ENCODE results near the gene TRPM7. TPM values are rescaled to one million over a fixed set of nuclear protein-coding genes. Genes with fewer than 3 reads are reported as not detected.
"Not testable (repeated sequence)": the region's sequence is repeated elsewhere in the genome, so short reads cannot be mapped to it uniquely, and the experiment has no call there.

Gene TRPM7, protein sequence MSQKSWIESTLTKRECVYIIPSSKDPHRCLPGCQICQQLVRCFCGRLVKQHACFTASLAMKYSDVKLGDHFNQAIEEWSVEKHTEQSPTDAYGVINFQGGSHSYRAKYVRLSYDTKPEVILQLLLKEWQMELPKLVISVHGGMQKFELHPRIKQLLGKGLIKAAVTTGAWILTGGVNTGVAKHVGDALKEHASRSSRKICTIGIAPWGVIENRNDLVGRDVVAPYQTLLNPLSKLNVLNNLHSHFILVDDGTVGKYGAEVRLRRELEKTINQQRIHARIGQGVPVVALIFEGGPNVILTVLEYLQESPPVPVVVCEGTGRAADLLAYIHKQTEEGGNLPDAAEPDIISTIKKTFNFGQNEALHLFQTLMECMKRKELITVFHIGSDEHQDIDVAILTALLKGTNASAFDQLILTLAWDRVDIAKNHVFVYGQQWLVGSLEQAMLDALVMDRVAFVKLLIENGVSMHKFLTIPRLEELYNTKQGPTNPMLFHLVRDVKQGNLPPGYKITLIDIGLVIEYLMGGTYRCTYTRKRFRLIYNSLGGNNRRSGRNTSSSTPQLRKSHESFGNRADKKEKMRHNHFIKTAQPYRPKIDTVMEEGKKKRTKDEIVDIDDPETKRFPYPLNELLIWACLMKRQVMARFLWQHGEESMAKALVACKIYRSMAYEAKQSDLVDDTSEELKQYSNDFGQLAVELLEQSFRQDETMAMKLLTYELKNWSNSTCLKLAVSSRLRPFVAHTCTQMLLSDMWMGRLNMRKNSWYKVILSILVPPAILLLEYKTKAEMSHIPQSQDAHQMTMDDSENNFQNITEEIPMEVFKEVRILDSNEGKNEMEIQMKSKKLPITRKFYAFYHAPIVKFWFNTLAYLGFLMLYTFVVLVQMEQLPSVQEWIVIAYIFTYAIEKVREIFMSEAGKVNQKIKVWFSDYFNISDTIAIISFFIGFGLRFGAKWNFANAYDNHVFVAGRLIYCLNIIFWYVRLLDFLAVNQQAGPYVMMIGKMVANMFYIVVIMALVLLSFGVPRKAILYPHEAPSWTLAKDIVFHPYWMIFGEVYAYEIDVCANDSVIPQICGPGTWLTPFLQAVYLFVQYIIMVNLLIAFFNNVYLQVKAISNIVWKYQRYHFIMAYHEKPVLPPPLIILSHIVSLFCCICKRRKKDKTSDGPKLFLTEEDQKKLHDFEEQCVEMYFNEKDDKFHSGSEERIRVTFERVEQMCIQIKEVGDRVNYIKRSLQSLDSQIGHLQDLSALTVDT (N-terminal part only)
- polyA plus RNA-seq (ENCODE audit: insufficient read length in 4 of 4) = 10 to 100 TPM; 33.6 to 61.6 (median 49.6) TPM

DNA sequence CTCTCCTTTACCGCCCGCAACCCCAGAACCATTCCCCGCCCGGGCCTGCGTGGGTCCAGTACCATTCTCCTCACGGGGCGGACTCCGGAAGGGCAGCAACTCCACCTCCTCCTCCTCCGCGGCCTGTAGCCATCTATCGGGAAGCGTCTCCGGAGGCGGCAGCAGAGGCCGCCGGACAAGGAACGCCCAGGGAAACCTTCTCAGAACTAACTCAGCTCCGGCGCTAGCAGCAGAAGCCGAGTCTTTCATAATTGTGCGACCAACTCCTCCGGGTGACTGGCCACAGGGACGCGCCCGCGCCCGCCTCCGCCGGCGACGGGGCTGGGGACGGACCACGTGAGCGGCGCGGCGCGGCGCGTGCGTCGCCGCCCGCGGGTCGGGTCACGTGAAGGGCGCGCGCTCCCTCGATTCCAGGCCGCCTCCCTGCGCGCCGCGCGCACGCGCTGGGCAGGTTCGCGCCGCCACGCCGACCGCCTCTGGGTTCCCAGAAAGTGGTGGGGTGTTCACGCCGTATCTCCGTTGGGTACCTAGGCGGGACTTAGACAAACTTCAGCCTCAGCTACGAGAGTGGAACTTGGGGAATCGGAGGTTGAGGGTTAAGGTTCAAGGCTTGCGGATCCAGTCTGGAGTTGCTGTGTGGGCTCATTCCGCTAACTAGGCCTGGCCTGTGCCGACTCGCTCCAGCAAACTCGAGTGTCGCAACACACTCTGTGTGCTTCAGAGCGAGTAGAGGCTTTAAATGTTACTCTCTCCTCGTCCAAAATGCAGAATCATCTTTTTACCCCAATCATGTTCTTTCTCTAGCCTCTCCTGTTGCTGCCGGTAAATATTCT is at the start of gene TRPM7:
Gene TRPM7, minus strand, starts transcription at position 329 of the 833 bp plus-strand sequence. Its CDS starts 264 bp downstream, at position 65.
- peak; percentile 85 to 94 (median 87) for DNase-seq (ENCODE audit: low read depth in 4 of 4, low spot score in 2 of 4)

- no peak for DNase-seq (ENCODE audit: low read depth in 4 of 4, low spot score in 2 of 4)
Observed at GRCh38 chr15:50735156-50735555, 48.6 kb upstream of the TRPM7 start.

GRCh38 chr15:50726315-50726714 is 39.7 kb upstream of the TRPM7 start:
- DNase-seq (ENCODE audit: low read depth in 4 of 4, low spot score in 2 of 4) = no peak

DNA sequence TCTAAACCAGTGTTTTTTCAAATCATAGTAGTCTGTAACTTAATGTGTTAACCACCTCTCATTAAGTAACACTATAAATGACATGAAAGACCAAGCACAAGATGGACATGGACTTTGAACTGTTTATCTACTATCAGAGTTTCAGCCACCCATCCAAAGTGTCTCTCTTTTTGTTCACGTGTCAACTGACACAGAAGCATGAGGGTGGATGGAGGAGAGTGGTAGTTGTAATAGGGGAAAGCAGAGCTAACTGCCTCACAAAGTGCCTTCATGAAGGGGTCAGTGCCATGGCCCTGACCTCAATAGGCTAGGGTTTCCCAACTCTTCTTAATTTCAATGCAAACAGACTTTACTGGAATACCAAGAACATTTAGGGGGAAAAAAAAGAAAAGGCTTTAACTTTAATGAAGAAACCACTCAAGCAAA is 32.1 kb upstream of the TRPM7 start:
- DNase-seq (ENCODE audit: low read depth in 4 of 4, low spot score in 2 of 4) = no peak

DNA sequence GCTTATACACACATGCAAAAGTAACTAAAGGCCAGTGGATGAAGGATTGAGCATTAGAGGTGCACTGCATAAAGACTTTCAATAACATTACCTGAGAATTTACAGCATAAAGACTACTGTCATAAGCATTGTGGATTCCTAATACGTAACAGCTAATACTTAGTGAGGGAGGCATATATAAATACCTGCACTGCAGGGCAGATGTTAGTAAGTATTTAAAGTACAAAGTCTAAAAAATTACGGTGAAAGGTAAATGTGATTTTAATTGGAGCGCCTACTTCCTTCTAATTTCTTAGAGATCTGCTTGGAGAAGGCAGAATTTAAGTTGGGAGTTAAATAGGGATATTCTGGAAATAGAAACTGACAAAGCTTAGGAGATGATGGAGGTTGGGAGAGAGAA is 25.4 kb upstream of the TRPM7 start:
- DNase-seq (ENCODE audit: low read depth in 4 of 4, low spot score in 2 of 4) = no peak

DNA sequence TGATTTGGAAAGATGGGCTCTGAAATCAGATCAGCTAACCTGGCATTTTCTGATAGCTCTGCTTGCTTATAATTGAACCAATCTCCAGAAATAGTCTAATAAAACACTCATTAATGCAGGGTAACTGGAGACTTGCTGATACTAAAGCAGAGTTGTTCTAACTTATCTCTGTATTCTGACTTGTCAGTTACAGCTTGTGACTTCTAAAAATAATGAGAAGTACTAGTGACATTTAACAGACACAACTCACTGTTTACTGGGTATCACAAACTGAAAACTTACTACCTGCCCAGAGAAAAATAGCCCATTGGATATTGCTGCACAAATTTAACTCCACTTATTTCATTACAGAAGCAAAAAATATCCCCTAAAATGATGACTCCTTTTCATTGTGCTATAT is 24.0 kb upstream of the TRPM7 start:
- no peak for DNase-seq (ENCODE audit: low read depth in 4 of 4, low spot score in 2 of 4)

GRCh38 chr15:50707878-50708427 is 21.4 kb upstream of the TRPM7 start:
- no peak for DNase-seq (ENCODE audit: low read depth in 4 of 4, low spot score in 2 of 4)

GRCh38 chr15:50702762-50703334 is 16.3 kb upstream of the TRPM7 start:
- DNase-seq (ENCODE audit: low read depth in 4 of 4, low spot score in 2 of 4) = no peak

GRCh38 chr15:50698101-50698500 is 11.5 kb upstream of the TRPM7 start:
- DNase-seq (ENCODE audit: low read depth in 4 of 4, low spot score in 2 of 4) = no peak

DNA sequence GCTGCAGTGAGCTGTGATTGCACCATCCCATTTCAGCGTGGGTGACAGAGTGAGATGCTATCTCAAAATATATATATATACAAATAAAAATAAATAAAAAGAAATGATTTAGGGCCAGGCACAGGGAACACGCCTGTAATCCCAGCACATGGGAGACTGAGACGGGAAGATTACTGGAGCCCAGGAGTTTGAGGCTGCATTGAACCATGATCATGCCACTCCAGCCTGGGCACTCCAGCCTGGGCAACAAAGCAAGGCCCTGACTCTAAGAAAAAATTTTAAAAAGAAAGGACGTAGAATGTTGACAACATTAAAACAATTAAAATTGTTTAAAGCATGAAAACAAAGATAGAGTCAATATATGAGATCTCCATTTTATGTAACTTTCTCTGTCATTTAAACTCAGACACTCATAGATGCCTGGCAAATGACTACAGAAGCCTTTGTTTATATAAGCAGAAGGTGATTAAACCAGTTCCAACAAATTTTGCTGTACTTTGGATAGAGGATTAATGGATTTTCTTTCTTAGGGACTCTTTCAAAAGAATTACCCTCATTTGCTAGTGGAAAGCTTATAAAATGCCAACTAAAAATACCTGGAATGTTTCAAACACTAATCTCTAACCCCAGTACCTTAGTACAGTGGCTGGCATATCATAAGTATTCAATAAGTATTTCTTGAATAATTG is 10.7 kb upstream of the TRPM7 start:
- DNase-seq (ENCODE audit: low read depth in 4 of 4, low spot score in 2 of 4) = no peak

DNA sequence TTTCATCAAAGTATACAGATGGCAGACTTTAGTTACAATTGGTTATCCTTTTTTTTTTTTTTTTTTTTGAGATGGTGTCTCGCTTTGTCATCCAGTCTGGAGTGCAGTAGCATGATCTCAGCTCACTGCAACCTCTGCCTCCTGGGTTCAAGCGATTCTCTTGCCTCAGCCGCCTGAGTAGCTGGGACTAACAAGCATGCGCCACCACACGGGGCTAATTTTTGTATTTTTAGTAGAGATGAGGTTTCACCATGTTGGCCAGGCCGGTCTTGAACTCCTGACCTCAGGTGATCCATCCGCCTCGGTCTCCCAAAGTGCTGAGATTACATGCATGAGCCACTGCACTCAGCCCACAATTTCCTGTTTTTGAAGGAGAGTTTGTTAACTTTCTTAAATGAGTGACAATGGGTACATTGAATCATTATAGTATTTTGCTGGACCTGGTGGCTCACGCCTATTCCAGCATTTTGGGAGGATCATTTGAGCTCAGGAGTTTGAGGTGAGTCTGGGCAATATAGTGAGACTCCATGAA is 8.1 kb upstream of the TRPM7 start:
- DNase-seq (ENCODE audit: low read depth in 4 of 4, low spot score in 2 of 4) = not testable (repeated sequence)

DNA sequence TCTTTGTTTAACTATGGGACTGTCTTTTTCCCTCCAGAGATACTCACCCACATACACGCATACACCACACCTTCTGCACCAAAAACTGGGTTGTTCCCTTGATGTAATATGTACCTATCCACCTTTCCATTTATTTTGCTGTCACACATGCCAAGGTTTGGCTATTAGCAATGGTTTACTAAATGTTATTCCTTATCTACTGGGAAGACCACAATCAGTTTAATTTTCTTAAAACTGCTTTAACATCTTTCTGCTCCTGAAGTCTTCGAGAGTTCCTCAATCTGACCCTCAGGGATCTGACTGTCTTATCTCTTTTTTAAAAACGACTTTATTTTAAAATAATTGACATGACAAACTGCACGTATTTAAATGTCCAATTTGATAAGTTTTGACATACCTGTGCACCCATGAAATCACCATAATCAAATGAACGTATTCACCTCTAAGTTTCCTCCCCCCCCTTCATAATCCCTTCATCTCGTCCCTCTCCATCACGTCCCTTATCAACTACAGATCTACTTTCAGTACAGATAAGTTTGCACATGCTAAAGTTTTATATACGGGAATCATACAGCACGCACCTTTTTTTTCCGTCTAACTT is 805 bp upstream of the TRPM7 start:
- no peak for DNase-seq (ENCODE audit: low read depth in 4 of 4, low spot score in 2 of 4)

DNA sequence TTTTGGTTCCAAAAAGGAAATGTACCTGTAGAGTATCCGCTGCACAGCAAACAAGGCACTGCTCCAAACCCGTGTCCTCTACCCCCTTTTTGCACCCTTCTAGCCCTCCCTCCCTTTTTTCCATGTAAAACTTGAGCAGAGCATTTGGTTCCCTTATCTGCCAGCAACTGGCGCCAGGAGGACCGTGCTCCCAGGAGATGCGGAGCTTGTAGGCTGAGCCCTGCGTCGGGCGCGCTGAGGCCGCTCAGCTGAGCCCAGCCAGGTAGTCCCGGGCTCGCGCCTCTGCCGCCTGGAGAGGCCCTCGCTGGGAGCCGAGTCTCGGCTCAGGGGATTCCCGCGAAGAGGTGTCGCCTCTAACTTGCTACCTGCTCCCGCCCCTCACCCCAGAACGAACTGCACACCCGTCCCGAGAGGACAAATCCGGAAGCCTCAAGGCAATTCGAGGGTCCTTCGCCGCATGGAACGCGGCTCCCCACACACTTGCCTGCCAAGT is 575 bp downstream of the TRPM7 start:
- DNase-seq (ENCODE audit: low read depth in 4 of 4, low spot score in 2 of 4) = peak in 1 of 4 donors; percentile 41

- peak in 1 of 4 donors; percentile 11 for DNase-seq (ENCODE audit: low read depth in 4 of 4, low spot score in 2 of 4)
Observed at GRCh38 chr15:50685191-50685975, 1.2 kb downstream of the TRPM7 start.

DNA sequence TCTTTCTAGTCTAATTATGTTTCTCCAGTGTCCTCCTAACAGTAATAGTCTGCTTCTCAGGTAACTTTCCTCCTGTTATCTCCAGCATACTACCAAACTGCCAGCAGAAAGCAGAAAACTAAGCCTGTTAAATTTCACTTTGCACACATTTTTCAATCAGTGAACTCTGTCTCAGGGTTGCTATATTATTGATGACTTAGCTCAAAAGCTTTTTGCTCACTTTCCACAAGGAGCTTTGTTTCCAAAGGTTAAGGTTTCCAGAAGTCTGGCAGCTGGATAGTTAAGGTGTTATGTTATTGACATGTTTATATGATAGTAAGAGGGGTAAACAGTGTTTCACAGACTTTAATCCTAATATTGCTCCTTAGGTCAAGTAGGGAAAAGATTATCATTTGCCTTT is 5.1 kb downstream of the TRPM7 start:
- no peak for DNase-seq (ENCODE audit: low read depth in 4 of 4, low spot score in 2 of 4)

DNA sequence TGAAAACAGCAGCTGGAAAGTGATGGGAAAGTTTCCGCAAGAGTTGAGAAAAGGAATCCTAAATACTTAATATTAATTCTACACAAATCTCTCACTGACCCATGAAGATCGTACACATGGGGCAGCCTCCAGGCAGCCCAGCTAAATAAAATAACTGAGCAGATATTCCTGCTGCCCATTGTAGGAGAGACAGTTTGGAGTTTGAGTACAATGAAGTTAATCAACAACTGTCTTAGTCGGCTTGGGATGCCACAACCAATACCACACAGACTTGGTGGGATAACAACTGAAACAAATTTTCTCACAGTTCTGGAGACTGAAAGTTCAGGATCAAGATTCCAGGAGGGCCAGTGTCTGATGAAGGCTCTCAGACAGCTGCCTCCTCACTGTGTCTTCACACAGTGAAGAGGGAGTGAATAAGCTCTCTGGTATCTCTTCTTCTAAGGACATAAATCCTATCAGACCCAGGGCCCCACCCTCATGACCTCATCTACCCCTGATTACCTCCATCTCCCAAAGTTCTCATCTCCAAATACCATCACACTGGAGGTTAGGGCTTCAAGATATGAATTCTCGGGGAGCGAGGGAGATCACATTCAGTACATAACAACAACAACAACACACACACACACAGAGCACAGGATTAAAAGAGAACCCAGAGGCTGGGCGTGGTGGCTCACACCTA is 9.7 kb downstream of the TRPM7 start:
- no peak for DNase-seq (ENCODE audit: low read depth in 4 of 4, low spot score in 2 of 4)
